Keratinocyte (primary cell): ENCODE results near the gene DDX42.

Experiments
- CTCF ChIP-seq, 3 experiments: IDR thresholded peaks in 1 of 3; conservative IDR thresholded peaks in 1 of 3; optimal IDR thresholded peaks in 1 of 3; 2 replicates in 2 of 3; 3 replicates in 1 of 3; pipeline versions ENCODE3 to v1.5.1; 2011; ENCODE audit warnings: low read length in 3 of 3, mild to moderate bottlenecking in 3 of 3, moderate library complexity in 2 of 3, control low read depth in 1 of 3, inconsistent platforms in 1 of 3; ENCODE audit not compliant: insufficient read depth in 2 of 3; ENCODE audit errors: extremely low read depth in 1 of 3
- EZH2 ChIP-seq: IDR thresholded peaks from one replicate; pipeline ENCODE4 v1.6.1; 2012; ENCODE audit warnings: inconsistent platforms, mild to moderate bottlenecking, low read length, moderate library complexity

GRCh38 chr17:63842173-63842539 is 68.2 kb downstream of the DDX42 start:
- no peak for TF ChIP-seq CTCF (optimal IDR thresholded peaks at IDR 0.05 in 1 of 3, IDR thresholded peaks at IDR 0.05 in 1 of 3, conservative IDR thresholded peaks at IDR 0.05 in 1 of 3; ENCODE audit: extremely low read depth in 1 of 3, insufficient read depth in 2 of 3, low read length in 3 of 3)
- TF ChIP-seq EZH2, result no peak
